Measurements from ENCODE around the gene ATP11B. TPM values are rescaled to one million over a fixed set of nuclear protein-coding genes. Genes with fewer than 3 reads are reported as not detected.

Gene ATP11B
- total and polyA plus RNA-seq, 9 of the 15 experiments (the other 6 are each of a cell fraction or from before 2014, with no cell fraction given): 11.9 to 68.7 (median 41.8) TPM

DNA sequence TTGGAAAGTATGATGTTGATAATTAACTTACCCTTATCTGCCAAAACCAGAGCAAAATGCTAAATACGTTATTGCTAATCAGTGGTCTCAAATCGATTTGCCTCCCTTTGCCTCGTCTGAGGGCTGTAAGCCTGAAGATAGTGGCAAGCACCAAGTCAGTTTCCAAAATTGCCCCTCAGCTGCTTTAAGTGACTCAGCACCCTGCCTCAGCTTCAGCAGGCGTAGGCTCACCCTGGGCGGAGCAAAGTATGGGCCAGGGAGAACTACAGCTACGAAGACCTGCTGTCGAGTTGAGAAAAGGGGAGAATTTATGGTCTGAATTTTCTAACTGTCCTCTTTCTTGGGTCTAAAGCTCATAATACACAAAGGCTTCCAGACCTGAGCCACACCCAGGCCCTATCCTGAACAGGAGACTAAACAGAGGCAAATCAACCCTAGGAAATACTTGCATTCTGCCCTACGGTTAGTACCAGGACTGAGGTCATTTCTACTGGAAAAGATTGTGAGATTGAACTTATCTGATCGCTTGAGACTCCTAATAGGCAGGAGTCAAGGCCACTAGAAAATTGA lies 127.3 kb downstream of the ATP11B start (continued):
- TF ChIP-seq, protein P1, sequence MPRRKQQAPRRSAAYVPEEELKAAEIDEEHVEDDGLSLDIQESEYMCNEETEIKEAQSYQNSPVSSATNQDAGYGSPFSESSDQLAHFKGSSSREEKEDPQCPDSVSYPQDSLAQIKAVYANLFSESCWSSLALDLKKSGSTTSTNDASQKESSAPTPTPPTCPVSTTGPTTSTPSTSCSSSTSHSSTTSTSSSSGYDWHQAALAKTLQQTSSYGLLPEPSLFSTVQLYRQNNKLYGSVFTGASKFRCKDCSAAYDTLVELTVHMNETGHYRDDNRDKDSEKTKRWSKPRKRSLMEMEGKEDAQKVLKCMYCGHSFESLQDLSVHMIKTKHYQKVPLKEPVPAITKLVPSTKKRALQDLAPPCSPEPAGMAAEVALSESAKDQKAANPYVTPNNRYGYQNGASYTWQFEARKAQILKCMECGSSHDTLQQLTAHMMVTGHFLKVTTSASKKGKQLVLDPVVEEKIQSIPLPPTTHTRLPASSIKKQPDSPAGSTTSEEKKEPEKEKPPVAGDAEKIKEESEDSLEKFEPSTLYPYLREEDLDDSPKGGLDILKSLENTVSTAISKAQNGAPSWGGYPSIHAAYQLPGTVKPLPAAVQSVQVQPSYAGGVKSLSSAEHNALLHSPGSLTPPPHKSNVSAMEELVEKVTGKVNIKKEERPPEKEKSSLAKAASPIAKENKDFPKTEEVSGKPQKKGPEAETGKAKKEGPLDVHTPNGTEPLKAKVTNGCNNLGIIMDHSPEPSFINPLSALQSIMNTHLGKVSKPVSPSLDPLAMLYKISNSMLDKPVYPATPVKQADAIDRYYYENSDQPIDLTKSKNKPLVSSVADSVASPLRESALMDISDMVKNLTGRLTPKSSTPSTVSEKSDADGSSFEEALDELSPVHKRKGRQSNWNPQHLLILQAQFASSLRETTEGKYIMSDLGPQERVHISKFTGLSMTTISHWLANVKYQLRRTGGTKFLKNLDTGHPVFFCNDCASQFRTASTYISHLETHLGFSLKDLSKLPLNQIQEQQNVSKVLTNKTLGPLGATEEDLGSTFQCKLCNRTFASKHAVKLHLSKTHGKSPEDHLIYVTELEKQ (CRISPR knock-in tag; IDR thresholded peaks at IDR 0.05): 0 out of 2 replicates have a peak, but pooled peaks have one; percentile 32
- peak; percentile 87 for TF ChIP-seq SMARCC2 (IDR thresholded peaks at IDR 0.05; ENCODE audit: low read depth)
- no peak for TF ChIP-seq ETS2 (tag; IDR thresholded peaks at IDR 0.05; ENCODE audit: borderline replicate concordance, poor library complexity, severe bottlenecking)
- peak; percentile 60; the same call in 1 of the 2 replicates for TF ChIP-seq CTBP1 (IDR thresholded peaks at IDR 0.05; ENCODE audit: borderline replicate concordance)
- TF ChIP-seq HDAC6 (IDR thresholded peaks at IDR 0.05; ENCODE audit: low read depth, low read length): no peak
- TF ChIP-seq, protein P2, sequence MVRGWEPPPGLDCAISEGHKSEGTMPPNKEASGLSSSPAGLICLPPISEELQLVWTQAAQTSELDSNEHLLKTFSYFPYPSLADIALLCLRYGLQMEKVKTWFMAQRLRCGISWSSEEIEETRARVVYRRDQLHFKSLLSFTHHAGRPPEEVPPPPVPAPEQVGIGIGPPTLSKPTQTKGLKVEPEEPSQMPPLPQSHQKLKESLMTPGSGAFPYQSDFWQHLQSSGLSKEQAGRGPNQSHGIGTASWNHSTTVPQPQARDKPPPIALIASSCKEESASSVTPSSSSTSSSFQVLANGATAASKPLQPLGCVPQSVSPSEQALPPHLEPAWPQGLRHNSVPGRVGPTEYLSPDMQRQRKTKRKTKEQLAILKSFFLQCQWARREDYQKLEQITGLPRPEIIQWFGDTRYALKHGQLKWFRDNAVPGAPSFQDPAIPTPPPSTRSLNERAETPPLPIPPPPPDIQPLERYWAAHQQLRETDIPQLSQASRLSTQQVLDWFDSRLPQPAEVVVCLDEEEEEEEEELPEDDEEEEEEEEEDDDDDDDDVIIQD (CRISPR knock-in tag; IDR thresholded peaks at IDR 0.05): no peak
- TF ChIP-seq, protein P3, sequence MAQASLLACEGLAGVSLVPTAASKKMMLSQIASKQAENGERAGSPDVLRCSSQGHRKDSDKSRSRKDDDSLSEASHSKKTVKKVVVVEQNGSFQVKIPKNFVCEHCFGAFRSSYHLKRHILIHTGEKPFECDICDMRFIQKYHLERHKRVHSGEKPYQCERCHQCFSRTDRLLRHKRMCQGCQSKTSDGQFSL (CRISPR knock-in tag; IDR thresholded peaks at IDR 0.05): no peak
- TF ChIP-seq, protein P3 (tag; IDR thresholded peaks at IDR 0.05): no peak
- TF ChIP-seq, protein P4, sequence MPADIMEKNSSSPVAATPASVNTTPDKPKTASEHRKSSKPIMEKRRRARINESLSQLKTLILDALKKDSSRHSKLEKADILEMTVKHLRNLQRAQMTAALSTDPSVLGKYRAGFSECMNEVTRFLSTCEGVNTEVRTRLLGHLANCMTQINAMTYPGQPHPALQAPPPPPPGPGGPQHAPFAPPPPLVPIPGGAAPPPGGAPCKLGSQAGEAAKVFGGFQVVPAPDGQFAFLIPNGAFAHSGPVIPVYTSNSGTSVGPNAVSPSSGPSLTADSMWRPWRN (IDR thresholded peaks at IDR 0.05; ENCODE audit: low read depth): 0 out of 2 replicates have a peak, but pooled peaks have one; percentile 9
- TF ChIP-seq ZNF444 (CRISPR knock-in tag; IDR thresholded peaks at IDR 0.05): no peak
- TF ChIP-seq, protein P5, sequence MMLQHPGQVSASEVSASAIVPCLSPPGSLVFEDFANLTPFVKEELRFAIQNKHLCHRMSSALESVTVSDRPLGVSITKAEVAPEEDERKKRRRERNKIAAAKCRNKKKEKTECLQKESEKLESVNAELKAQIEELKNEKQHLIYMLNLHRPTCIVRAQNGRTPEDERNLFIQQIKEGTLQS (IDR thresholded peaks at IDR 0.05): peak; percentile 82
- TF ChIP-seq, protein P5 (CRISPR knock-in tag; conservative IDR thresholded peaks at IDR 0.05): no peak
- TF ChIP-seq, protein P6, sequence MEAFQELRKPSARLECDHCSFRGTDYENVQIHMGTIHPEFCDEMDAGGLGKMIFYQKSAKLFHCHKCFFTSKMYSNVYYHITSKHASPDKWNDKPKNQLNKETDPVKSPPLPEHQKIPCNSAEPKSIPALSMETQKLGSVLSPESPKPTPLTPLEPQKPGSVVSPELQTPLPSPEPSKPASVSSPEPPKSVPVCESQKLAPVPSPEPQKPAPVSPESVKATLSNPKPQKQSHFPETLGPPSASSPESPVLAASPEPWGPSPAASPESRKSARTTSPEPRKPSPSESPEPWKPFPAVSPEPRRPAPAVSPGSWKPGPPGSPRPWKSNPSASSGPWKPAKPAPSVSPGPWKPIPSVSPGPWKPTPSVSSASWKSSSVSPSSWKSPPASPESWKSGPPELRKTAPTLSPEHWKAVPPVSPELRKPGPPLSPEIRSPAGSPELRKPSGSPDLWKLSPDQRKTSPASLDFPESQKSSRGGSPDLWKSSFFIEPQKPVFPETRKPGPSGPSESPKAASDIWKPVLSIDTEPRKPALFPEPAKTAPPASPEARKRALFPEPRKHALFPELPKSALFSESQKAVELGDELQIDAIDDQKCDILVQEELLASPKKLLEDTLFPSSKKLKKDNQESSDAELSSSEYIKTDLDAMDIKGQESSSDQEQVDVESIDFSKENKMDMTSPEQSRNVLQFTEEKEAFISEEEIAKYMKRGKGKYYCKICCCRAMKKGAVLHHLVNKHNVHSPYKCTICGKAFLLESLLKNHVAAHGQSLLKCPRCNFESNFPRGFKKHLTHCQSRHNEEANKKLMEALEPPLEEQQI (IDR thresholded peaks at IDR 0.05): peak; percentile 69; the same call in 1 of the 2 replicates
- peak; percentile 94 for TF ChIP-seq MAFG (tag; conservative IDR thresholded peaks at IDR 0.05)
- TF ChIP-seq TAF1 (IDR thresholded peaks at IDR 0.05; ENCODE audit: control insufficient read depth, extremely low read depth, insufficient read depth, low read length, severe bottlenecking): peak; percentile 52
- peak; percentile 95 for TF ChIP-seq MAFF (IDR thresholded peaks at IDR 0.05; ENCODE audit: low read length)
- TF ChIP-seq ETV1 (tag; conservative IDR thresholded peaks at IDR 0.05; ENCODE audit: low read depth): no peak
